NCI-H526 (cell line): ENCODE results near the gene DDX46.
"Not testable (repeated sequence)": the region's sequence is repeated elsewhere in the genome, so short reads cannot be mapped to it uniquely, and the experiment has no call there.

ENCODE experiments used
- DNase-seq, 2 experiments: peaks; one replicate each; lab custom pipeline; 2025; lab: John Stamatoyannopoulos, UW

DDX46 gene

GRCh38 chr5:134784241-134784920 is 25.8 kb downstream of the DDX46 start:
- DNase-seq: no peak

- no peak for DNase-seq
Measured at GRCh38 chr5:134784946-134785620, 26.5 kb downstream of the DDX46 start.

- DNase-seq: no peak
Measured at GRCh38 chr5:134787692-134788091, 29.1 kb downstream of the DDX46 start.

GRCh38 chr5:134791580-134791979 is 33.0 kb downstream of the DDX46 start:
- no peak for DNase-seq

- no peak for DNase-seq
Measured at GRCh38 chr5:134792286-134792685, 33.7 kb downstream of the DDX46 start.

- DNase-seq: no peak
Measured at GRCh38 chr5:134793111-134793510, 34.5 kb downstream of the DDX46 start.

GRCh38 chr5:134794082-134794481 is 35.5 kb downstream of the DDX46 start:
- DNase-seq: no peak

- no peak for DNase-seq
Measured at GRCh38 chr5:134794819-134795218, 36.2 kb downstream of the DDX46 start.

GRCh38 chr5:134798468-134798867 is 39.9 kb downstream of the DDX46 start:
- no peak for DNase-seq

- DNase-seq: no peak
Measured at GRCh38 chr5:134803821-134804220, 45.2 kb downstream of the DDX46 start.

- DNase-seq: no peak
Measured at GRCh38 chr5:134813407-134813806, 54.8 kb downstream of the DDX46 start.

- DNase-seq: no peak
Measured at GRCh38 chr5:134813827-134814226, 55.2 kb downstream of the DDX46 start.

GRCh38 chr5:134817006-134817405 is 58.4 kb downstream of the DDX46 start:
- DNase-seq: peak in 1 of 2 experiments; percentile 4

- no peak for DNase-seq
Measured at GRCh38 chr5:134818776-134819175, 60.2 kb downstream of the DDX46 start.

- DNase-seq: no peak
Measured at GRCh38 chr5:134819407-134819963, 60.9 kb downstream of the DDX46 start.

- no peak for DNase-seq
Measured at GRCh38 chr5:134821841-134822240, 63.3 kb downstream of the DDX46 start.

- no peak for DNase-seq
Measured at GRCh38 chr5:134824681-134825080, 66.1 kb downstream of the DDX46 start.

- no peak for DNase-seq
Measured at GRCh38 chr5:134825212-134825611, 66.6 kb downstream of the DDX46 start.

- no peak for DNase-seq
Measured at GRCh38 chr5:134833340-134834032, 74.9 kb downstream of the DDX46 start.

- no peak for DNase-seq
Measured at GRCh38 chr5:134835623-134836022, 77.0 kb downstream of the DDX46 start.

GRCh38 chr5:134837530-134838181 is 79.1 kb downstream of the DDX46 start:
- DNase-seq: no peak

- DNase-seq: not testable (repeated sequence)
Measured at GRCh38 chr5:134838361-134838760, 79.8 kb downstream of the DDX46 start.
